ENCODE data around the gene OR1K1. TPM values are rescaled to one million over a fixed set of nuclear protein-coding genes. Genes with fewer than 3 reads are reported as not detected.

OR1K1 gene
- total and polyA plus RNA-seq, 2 donors (not counting 3 experiments of a cell fraction or from before 2014, with no cell fraction given), result not detected

DNA sequence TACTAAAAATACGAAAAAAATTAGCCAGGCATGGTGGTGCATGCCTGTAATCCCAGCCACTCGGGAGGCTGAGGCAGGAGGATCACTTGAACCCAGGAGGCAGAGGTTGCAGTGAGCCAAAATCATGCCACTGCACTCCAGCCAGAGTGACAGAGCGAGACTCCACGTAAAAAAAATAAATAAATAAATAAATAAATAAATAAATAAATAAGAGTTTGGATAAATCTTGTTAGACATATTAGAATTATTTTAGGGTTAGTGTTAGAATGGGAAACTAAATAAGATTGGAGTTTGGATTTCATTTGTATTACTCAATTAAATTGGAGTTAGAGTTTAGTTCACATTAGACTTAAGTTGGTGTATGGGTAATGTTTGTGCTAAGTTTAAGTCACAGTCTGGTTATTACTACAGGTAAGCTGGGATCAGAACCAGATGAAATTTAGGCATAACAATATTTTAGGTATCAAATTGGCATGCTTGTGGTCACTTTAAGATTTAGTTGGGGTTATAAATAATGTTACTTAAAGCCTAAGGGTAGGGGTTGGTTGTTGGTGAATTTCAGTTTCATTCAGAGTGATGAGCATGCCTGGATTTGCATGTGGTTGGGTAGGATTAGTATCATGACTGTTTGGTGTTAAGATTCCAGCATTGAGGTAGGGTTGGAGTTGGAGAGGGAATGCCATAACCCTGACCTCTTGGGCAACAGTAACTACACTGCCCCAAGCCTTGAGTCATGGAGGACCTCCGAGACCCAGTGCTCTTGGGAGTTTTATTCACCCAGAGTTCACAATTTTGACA, 7.9 kb upstream of the OR1K1 start:
- DNase-seq (ENCODE audit: low read depth, low spot score) (no peak), FAIRE-seq (no peak)
- Histone ChIP-seq H2AFZ (ENCODE audit: low read depth, low read length) (no peak overlapping the region), H3K27me3 (ENCODE audit: control insufficient read depth in 2 of 2, insufficient read depth in 2 of 2, low read length in 2 of 2) (peaks cover 0 to 3% of the 10 kb centered on the region in 2 experiments), H3K9ac (replicated peaks; ENCODE audit: extremely low read depth, insufficient read depth, low read length) (no peak overlapping the region), H4K20me1 (replicated peaks; ENCODE audit: control insufficient read depth, extremely low read depth, insufficient read depth, low read length) (no peaks in the 10 kb centered on the region), H3K9me3 (replicated peaks; ENCODE audit: control insufficient read depth, insufficient read depth, low read length) (no peaks in the 10 kb centered on the region), H3K9me1 (replicated peaks; ENCODE audit: control insufficient read depth, extremely low read depth, insufficient read depth, low read length) (no peaks in the 10 kb centered on the region), H3K4me3 (replicated peaks in 1 of 3; ENCODE audit: insufficient read depth in 1 of 3, low read depth in 1 of 3, low read length in 3 of 3) (no peak overlapping the region), H3K79me2 (ENCODE audit: control insufficient read depth, insufficient read depth, low read length) (no peaks in the 10 kb centered on the region), H3K27ac (ENCODE audit: insufficient read depth, low read depth, low read length) (no peak overlapping the region), H3K36me3 (ENCODE audit: control insufficient read depth in 2 of 2, extremely low read depth in 1 of 2, insufficient read depth in 2 of 2, low read length in 2 of 2) (no peaks in the 10 kb centered on the region), H3K4me1 (ENCODE audit: control insufficient read depth, extremely low read depth, insufficient read depth, low read length) (no peaks in the 10 kb centered on the region), H3K4me2 (ENCODE audit: insufficient read depth, low read length) (no peak overlapping the region)
- POLR2A ChIA-PET, result no interaction called here
- CTCF ChIA-PET, result interaction anchor here (0.9 to 1.2 kb wide), 2 partner anchors 18 to 693 kb away, joined by 3 read pairs; no protein-coding TSS in a partner anchor
- BruUV-seq (replicated peaks), result no TSS peak
- intact Hi-C loops (cut with micrococcal nuclease), result no loop called here
- dilution Hi-C loops (cut with MboI; ENCODE audit: extremely low pct_ligation_motif_present, low sequenced_read_pairs), result no loop called here
- TF ChIP-seq JUN (IDR thresholded peaks at IDR 0.05; ENCODE audit: borderline replicate concordance, insufficient read depth, insufficient read length, low read depth), result no peak
- TF ChIP-seq POLR2A (IDR thresholded peaks at IDR 0.05; ENCODE audit: low read depth, low read length), result no peak
- no peak for TF ChIP-seq EZH2 (IDR thresholded peaks at IDR 0.05; ENCODE audit: borderline replicate concordance, low read depth, low read length, severe bottlenecking)

DNA sequence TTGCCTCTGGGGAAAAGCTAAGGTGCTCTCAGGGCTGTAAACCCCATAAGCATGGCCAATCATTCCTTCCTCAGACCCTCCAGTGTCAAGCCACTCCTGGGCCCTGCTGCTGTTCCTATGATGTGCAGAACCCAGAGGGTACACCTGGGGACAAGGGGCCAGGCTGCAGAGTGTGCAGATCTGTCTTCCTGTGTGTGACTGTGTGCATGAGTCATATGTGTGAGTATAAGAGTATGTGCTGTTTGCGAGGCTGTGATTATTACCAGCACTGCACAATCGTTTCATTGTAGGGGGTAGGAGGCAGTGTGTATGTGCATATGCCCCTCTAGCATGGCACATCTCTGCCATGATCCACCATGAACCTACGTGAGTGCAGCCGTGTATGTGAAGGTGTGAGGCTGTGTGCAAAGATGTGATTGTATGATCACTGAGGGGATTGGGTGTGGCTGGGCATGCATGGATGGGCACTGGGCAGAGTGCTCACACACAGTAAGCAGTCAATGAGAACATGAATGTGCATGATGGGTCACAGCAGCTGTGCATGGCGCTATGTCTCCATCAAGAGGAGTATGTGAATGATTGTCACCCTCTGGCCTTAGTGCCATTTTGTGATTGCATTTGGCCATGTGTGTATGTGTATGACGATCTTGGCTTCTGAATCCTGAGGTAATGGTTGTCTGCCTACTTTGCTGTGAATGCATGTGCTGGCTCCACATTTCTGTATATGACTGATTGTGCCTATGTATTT, 2.4 kb upstream of the OR1K1 start:
- Histone ChIP-seq H3K4me1 (ENCODE audit: control insufficient read depth, extremely low read depth, insufficient read depth, low read length) (no peaks in the 10 kb centered on the region), H3K4me2 (ENCODE audit: insufficient read depth, low read length) (no peak overlapping the region), H3K9me3 (replicated peaks; ENCODE audit: control insufficient read depth, insufficient read depth, low read length) (no peaks in the 10 kb centered on the region), H3K9me1 (replicated peaks; ENCODE audit: control insufficient read depth, extremely low read depth, insufficient read depth, low read length) (no peaks in the 10 kb centered on the region), H3K36me3 (ENCODE audit: control insufficient read depth in 2 of 2, extremely low read depth in 1 of 2, insufficient read depth in 2 of 2, low read length in 2 of 2) (no peaks in the 10 kb centered on the region), H3K79me2 (ENCODE audit: control insufficient read depth, insufficient read depth, low read length) (no peaks in the 10 kb centered on the region), H3K27ac (ENCODE audit: insufficient read depth, low read depth, low read length) (no peak overlapping the region), H4K20me1 (replicated peaks; ENCODE audit: control insufficient read depth, extremely low read depth, insufficient read depth, low read length) (no peaks in the 10 kb centered on the region), H3K4me3 (replicated peaks in 1 of 3; ENCODE audit: insufficient read depth in 1 of 3, low read depth in 1 of 3, low read length in 3 of 3) (no peak overlapping the region), H3K27me3 (ENCODE audit: control insufficient read depth in 2 of 2, insufficient read depth in 2 of 2, low read length in 2 of 2) (peaks cover 0 to 3% of the 10 kb centered on the region in 2 experiments), H3K9ac (replicated peaks; ENCODE audit: extremely low read depth, insufficient read depth, low read length) (no peak overlapping the region), H2AFZ (ENCODE audit: low read depth, low read length) (no peak overlapping the region)
- FAIRE-seq (no peak), DNase-seq (ENCODE audit: low read depth, low spot score) (no peak)
- dilution Hi-C loops (cut with MboI; ENCODE audit: extremely low pct_ligation_motif_present, low sequenced_read_pairs), result no loop called here
- BruUV-seq (replicated peaks), result no TSS peak
- ChIA-PET POLR2A (no interaction called here), CTCF (no interaction called here)
- intact Hi-C loops (cut with micrococcal nuclease), result no loop called here
- no peak for TF ChIP-seq POLR2AphosphoS5 (IDR thresholded peaks at IDR 0.05; ENCODE audit: insufficient read depth, low read depth, low read length)
- TF ChIP-seq FOS (IDR thresholded peaks at IDR 0.05; ENCODE audit: borderline replicate concordance, insufficient read depth, low read length), result peak; percentile 22

Measured in endothelial cell of umbilical vein (primary cell).